ENCODE data around the gene ZNF592.
A peak's percentile ranks its signal among the peaks of the same experiment; 100 is the strongest.

The ZNF592 gene

DNA sequence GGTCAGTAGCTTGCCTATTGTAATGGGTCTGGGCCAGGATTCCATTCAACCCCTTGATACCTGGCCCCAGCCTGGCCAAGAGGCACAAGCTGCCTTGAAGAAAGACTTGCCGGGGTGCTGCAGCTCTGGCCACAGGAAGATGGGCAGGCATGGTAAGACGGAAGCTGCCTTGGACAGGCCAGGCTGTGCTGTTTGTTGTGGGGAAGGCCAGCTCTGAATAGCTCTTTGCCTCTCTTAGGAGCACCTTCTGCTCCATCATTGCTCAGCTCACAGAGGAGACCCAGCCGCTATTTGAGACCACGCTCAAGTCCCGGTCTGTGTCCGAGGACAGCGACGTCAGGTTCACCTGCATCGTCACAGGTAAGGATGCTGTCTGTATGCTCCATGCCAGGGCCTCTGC, 78.9 kb downstream of the ZNF592 start:
- no peak for DNase-seq (ENCODE audit: low read depth in 4 of 4, low spot score in 1 of 4)

- no peak for DNase-seq (ENCODE audit: low read depth in 4 of 4, low spot score in 1 of 4)
Measured at GRCh38 chr15:84828086-84828908, 79.9 kb downstream of the ZNF592 start.

- DNase-seq (ENCODE audit: low read depth in 4 of 4, low spot score in 1 of 4): no peak
Measured at GRCh38 chr15:84829428-84829827, 81.0 kb downstream of the ZNF592 start.

GRCh38 chr15:84830036-84830435, 81.6 kb downstream of the ZNF592 start:
- DNase-seq (ENCODE audit: low read depth in 4 of 4, low spot score in 1 of 4): no peak

DNA sequence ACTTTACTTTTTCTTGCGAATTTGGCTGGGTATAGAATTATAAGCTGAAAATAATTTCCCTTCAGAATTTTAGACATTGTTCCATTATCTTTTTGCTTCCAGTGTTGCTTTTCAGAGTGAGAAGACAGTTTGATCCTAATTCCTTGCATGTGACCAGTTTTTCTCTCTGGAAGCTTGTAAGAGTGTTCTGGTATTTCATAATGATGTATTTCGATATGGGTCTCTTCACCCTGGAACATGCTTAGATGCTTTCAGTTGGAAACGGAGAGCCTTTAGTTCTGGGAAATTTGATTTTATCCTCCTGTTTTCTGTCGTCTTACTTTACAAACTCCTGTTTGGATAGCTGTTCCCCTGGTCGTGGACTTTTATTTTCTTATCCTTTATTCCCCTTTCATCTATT, 82.6 kb downstream of the ZNF592 start:
- no peak for DNase-seq (ENCODE audit: low read depth in 4 of 4, low spot score in 1 of 4)

DNA sequence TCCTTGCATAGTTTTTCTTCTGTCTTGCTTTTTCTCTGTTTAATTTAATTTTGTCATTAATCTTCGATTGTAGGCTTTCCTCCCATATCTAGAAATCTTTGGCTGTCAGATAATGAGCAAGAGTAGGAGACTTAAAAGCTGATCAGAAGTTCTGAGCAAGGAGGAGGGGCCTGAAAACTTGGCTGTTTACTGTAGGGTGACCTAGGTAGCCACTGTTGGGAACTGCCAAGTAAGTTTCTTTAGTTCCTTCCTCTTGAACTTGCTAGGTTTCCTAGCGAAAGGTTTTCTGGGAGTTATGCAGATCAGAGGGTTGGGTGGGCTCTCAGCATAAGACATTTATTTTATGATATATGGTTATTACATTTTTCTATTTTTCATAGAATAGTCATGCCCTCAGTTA, 83.2 kb downstream of the ZNF592 start:
- no peak for DNase-seq (ENCODE audit: low read depth in 4 of 4, low spot score in 1 of 4)

DNA sequence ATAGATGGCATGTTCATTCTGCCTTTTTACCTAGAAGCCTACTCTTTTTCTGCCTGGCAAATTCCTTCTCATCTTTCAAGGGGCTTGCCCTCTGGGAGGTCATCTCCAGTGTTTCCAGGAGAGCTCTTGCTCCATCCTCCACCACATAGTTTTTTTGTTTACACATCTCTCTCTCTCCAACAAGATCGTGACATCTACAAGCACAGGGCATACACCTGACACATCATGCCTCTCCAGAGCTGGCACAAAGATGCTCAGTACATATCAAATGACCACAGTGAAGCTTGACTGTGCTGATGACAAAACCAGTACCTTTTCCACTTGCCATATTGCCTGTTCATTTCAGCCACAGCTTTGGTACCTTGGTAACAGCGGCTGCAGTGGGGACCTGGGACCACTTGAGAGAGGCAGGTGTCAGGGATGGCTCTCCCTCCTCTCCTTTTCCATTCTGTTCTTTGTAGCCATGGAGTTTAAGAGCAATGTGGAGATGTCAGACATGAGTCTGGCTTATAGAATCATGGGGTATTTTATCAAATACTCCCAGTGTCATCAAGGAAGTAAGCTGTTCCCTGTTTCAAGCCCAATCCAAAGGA, 84.2 kb downstream of the ZNF592 start:
- no peak for DNase-seq (ENCODE audit: low read depth in 4 of 4, low spot score in 1 of 4)

DNA sequence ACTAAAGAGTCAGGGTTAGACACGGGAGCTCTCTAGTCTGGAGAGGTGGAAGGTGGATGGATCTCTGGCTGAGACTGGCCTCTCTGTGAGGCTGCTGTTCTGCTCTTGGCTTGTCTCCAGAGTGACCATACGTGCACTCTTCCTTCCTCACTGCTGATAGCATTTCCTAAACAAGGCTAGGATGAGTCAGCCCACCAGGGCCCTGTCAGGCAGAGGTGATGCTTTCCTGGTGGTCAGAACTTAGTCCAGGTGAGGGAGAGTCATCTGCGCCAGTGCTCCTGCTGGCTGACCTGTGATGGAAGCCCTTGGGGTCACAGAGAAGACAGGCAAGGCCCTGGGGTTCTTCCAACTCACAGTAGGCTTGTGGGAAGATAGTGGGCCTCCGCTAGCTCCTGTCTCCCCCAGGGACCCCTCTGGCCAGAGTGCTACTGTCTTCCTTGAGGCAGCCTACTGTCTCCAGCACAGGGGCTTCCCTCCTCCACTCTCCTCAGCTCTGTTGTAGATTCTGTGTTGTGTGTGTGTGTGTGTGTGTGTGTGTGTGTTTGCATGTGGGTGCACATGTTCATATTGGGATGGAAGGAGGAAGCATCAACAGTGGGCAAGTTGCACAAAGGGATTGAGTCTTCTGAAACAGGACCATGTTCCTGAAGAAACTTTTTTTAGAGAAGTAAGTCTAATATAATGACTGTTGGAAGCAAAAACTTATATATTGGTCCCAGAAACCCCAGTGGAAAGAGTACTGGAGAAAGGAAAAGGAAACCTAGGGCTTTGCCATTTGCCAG, 85.2 kb downstream of the ZNF592 start:
- no peak for DNase-seq (ENCODE audit: low read depth in 4 of 4, low spot score in 1 of 4)

- no peak for DNase-seq (ENCODE audit: low read depth in 4 of 4, low spot score in 1 of 4)
Measured at GRCh38 chr15:84834229-84834955, 86.0 kb downstream of the ZNF592 start.

- DNase-seq (ENCODE audit: low read depth in 4 of 4, low spot score in 1 of 4): no peak
Measured at GRCh38 chr15:84834969-84835368, 86.6 kb downstream of the ZNF592 start.

GRCh38 chr15:84835661-84836337, 87.4 kb downstream of the ZNF592 start:
- no peak for DNase-seq (ENCODE audit: low read depth in 4 of 4, low spot score in 1 of 4)

- DNase-seq (ENCODE audit: low read depth in 4 of 4, low spot score in 1 of 4): no peak
Measured at GRCh38 chr15:84836844-84837243, 88.5 kb downstream of the ZNF592 start.

DNA sequence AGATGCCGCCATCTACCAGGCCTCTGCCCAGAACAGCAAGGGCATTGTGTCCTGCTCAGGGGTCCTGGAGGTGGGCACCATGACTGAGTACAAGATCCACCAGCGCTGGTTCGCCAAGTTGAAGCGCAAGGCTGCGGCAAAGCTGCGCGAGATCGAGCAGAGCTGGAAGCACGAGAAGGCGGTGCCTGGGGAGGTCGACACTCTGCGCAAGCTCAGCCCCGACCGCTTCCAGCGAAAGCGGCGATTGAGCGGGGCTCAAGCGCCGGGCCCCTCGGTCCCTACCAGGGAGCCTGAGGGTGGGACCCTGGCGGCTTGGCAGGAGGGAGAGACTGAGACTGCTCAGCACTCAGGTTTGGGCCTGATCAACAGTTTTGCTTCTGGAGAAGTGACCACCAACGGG, 91.3 kb downstream of the ZNF592 start:
- DNase-seq (ENCODE audit: low read depth in 4 of 4, low spot score in 1 of 4): no peak

- no peak for DNase-seq (ENCODE audit: low read depth in 4 of 4, low spot score in 1 of 4)
Measured at GRCh38 chr15:84840255-84840654, 91.9 kb downstream of the ZNF592 start.

- no peak for DNase-seq (ENCODE audit: low read depth in 4 of 4, low spot score in 1 of 4)
Measured at GRCh38 chr15:84840741-84841429, 92.5 kb downstream of the ZNF592 start.

DNA sequence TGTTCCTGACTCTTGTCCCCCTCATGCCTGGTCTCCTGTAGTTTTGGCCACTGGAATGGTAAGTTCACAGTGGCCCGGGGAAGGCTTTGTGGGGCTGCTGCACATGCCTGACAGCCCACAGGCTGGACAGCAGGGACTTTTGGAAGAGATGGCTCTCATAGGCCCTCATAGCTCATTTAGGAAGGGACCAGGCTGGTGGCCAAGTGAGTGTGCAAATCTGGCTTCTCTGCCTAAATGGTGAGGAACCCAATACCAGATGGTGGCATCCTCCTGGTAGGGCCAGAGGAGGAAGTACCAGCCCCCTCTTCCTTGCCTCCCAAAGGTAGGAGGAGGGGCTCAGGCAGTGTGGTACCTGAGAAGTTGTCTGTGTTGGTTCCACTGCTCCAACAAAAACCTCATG, 94.4 kb downstream of the ZNF592 start:
- DNase-seq (ENCODE audit: low read depth in 4 of 4, low spot score in 1 of 4): no peak

- no peak for DNase-seq (ENCODE audit: low read depth in 4 of 4, low spot score in 1 of 4)
Measured at GRCh38 chr15:84844964-84845363, 96.6 kb downstream of the ZNF592 start.

GRCh38 chr15:84845631-84846030, 97.2 kb downstream of the ZNF592 start:
- DNase-seq (ENCODE audit: low read depth in 4 of 4, low spot score in 1 of 4): peak in 3 of 4 experiments; percentile 4 to 40 (median 13)

DNA sequence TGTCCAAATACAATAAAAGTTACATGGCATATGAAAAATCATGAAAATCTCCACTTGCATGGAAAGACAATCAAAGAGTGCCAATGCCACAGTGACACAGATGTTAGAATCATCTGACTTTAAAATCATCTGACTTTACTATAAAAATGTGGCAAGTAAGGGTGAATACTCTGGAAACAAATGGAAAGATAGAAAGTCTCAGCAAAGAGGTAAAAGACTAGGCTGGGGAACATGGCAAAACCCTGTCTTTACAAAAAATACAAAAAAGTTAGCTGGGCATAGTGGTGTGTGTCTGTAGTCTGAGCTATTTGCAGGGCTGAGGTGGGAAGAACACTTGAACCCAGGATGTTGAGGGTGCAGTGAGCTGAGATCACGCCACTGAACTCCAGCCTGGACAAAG, 97.9 kb downstream of the ZNF592 start:
- DNase-seq (ENCODE audit: low read depth in 4 of 4, low spot score in 1 of 4): no peak

DNA sequence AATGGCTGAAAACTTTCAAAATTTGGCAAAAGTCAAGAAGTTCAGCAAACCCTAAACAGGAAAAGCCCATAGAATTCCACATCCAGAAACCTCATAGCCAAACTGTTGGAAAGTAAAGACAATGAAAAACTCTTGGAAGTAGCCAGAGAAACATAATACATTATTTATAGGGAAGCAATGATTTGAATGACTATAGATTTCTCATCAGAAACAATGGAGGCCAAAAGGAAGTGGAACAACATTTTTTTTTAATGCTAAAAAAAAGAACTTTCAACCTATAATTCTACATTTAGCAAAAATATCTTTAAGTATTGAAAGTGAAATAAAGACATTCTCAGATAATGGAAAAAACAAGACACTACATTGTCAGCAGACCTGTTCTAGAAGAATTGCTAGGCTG, 99.0 kb downstream of the ZNF592 start:
- no peak for DNase-seq (ENCODE audit: low read depth in 4 of 4, low spot score in 1 of 4)

Measured in stimulated activated CD4-positive, alpha-beta T cell treated with anti-CD3 and anti-CD28 coated beads, Interleukin-1b, Interleukin-23, amount 100 ng/mL, for 24 hours (primary cell).